ENCODE measurements around the gene RHD.
"Not testable (repeated sequence)": the region's sequence is repeated elsewhere in the genome, so short reads cannot be mapped to it uniquely, and the experiment has no call there.

Gene RHD

GRCh38 chr1:25272238-25272637 is at the start of gene RHD:
RHD (plus strand) TSS chr1:25272509; CDS start chr1:25272548, 39 bp downstream.
- H3K9ac ChIP-seq (ENCODE audit: low read length); H3K9me3 ChIP-seq (ENCODE audit: low read length); H3K4me1 ChIP-seq (ENCODE audit: insufficient read depth, low read length); H3K36me3 ChIP-seq (ENCODE audit: insufficient read depth, low read length); H3K27me3 ChIP-seq (ENCODE audit: control insufficient read depth in 1 of 2, insufficient read depth in 2 of 2, low read length in 2 of 2); H3K4me3 ChIP-seq (ENCODE audit: low read depth in 1 of 2, low read length in 2 of 2); H3K27ac ChIP-seq (ENCODE audit: low read depth, low read length): not testable (repeated sequence)

GRCh38 chr1:25222606-25223005 is 49.7 kb upstream of the RHD start:
- Histone ChIP-seq H3K4me1 (ENCODE audit: insufficient read depth, low read length) (no peaks in the 10 kb centered on the region), H3K9me3 (ENCODE audit: low read length) (no peaks in the 10 kb centered on the region), H3K27ac (ENCODE audit: low read depth, low read length) (no peak overlapping the region), H3K9ac (ENCODE audit: low read length) (no peak overlapping the region), H3K36me3 (ENCODE audit: insufficient read depth, low read length) (peaks cover 51% of the 10 kb centered on the region), H3K27me3 (ENCODE audit: control insufficient read depth in 1 of 2, insufficient read depth in 2 of 2, low read length in 2 of 2) (no peaks in the 10 kb centered on the region), H3K4me3 (ENCODE audit: low read depth in 1 of 2, low read length in 2 of 2) (no peak overlapping the region)

- H3K9me3 ChIP-seq (ENCODE audit: low read length): no peaks in the 10 kb centered on the region
- peaks cover 59% of the 10 kb centered on the region for H3K36me3 ChIP-seq (ENCODE audit: insufficient read depth, low read length)
- H3K4me3 ChIP-seq (ENCODE audit: low read depth in 1 of 2, low read length in 2 of 2): no peak overlapping the region
- no peak overlapping the region for H3K9ac ChIP-seq (ENCODE audit: low read length)
- no peak overlapping the region for H3K27ac ChIP-seq (ENCODE audit: low read depth, low read length)
- H3K4me1 ChIP-seq (ENCODE audit: insufficient read depth, low read length): no peaks in the 10 kb centered on the region
- no peaks in the 10 kb centered on the region for H3K27me3 ChIP-seq (ENCODE audit: control insufficient read depth in 1 of 2, insufficient read depth in 2 of 2, low read length in 2 of 2)
These were observed 48.8 kb upstream of the RHD start for GRCh38 chr1:25223471-25223870.

- Histone ChIP-seq H3K27ac (ENCODE audit: low read depth, low read length) (peak within 1 kb of the TSS; percentile 100), H3K27me3 (ENCODE audit: control insufficient read depth in 1 of 2, insufficient read depth in 2 of 2, low read length in 2 of 2) (no peaks in the 10 kb centered on the region), H3K4me1 (ENCODE audit: insufficient read depth, low read length) (peaks cover 22% of the 10 kb centered on the region), H3K4me3 (ENCODE audit: low read depth in 1 of 2, low read length in 2 of 2) (peak within 1 kb of the TSS; percentile 95 to 96), H3K36me3 (ENCODE audit: insufficient read depth, low read length) (peaks cover 36% of the 10 kb centered on the region), H3K9me3 (ENCODE audit: low read length) (no peaks in the 10 kb centered on the region), H3K9ac (ENCODE audit: low read length) (peak within 1 kb of the TSS; percentile 98)
These were observed 40.1 kb upstream of the RHD start, which contains the start of gene SYF2 for GRCh38 chr1:25232027-25232865. SYF2 (minus strand) TSS chr1:25232502; CDS start chr1:25232467, 35 bp downstream.

- Histone ChIP-seq H3K4me3 (ENCODE audit: low read depth in 1 of 2, low read length in 2 of 2) (peak overlapping the region; percentile 95 to 96), H3K27ac (ENCODE audit: low read depth, low read length) (peak overlapping the region; percentile 100), H3K9me3 (ENCODE audit: low read length) (no peaks in the 10 kb centered on the region), H3K4me1 (ENCODE audit: insufficient read depth, low read length) (peaks cover 22% of the 10 kb centered on the region), H3K9ac (ENCODE audit: low read length) (peak overlapping the region; percentile 98), H3K36me3 (ENCODE audit: insufficient read depth, low read length) (peaks cover 27% of the 10 kb centered on the region), H3K27me3 (ENCODE audit: control insufficient read depth in 1 of 2, insufficient read depth in 2 of 2, low read length in 2 of 2) (no peaks in the 10 kb centered on the region)
These were observed 39.2 kb upstream of the RHD start for GRCh38 chr1:25232866-25233784.

- not testable (repeated sequence) for H3K9ac ChIP-seq (ENCODE audit: low read length); H3K4me3 ChIP-seq (ENCODE audit: low read depth in 1 of 2, low read length in 2 of 2); H3K36me3 ChIP-seq (ENCODE audit: insufficient read depth, low read length); H3K9me3 ChIP-seq (ENCODE audit: low read length); H3K27me3 ChIP-seq (ENCODE audit: control insufficient read depth in 1 of 2, insufficient read depth in 2 of 2, low read length in 2 of 2); H3K27ac ChIP-seq (ENCODE audit: low read depth, low read length)
- peaks cover 21% of the 10 kb centered on the region for H3K4me1 ChIP-seq (ENCODE audit: insufficient read depth, low read length)
These were observed 36.9 kb upstream of the RHD start for GRCh38 chr1:25235411-25235810.

- not testable (repeated sequence) for H3K27ac ChIP-seq (ENCODE audit: low read depth, low read length); H3K4me3 ChIP-seq (ENCODE audit: low read depth in 1 of 2, low read length in 2 of 2); H3K9ac ChIP-seq (ENCODE audit: low read length); H3K36me3 ChIP-seq (ENCODE audit: insufficient read depth, low read length); H3K27me3 ChIP-seq (ENCODE audit: control insufficient read depth in 1 of 2, insufficient read depth in 2 of 2, low read length in 2 of 2); H3K9me3 ChIP-seq (ENCODE audit: low read length)
- H3K4me1 ChIP-seq (ENCODE audit: insufficient read depth, low read length): peaks cover 23% of the 10 kb centered on the region
These were observed 36.0 kb upstream of the RHD start for GRCh38 chr1:25236261-25236660.

GRCh38 chr1:25238046-25238445 is 34.3 kb upstream of the RHD start:
- H3K27me3 ChIP-seq (ENCODE audit: control insufficient read depth in 1 of 2, insufficient read depth in 2 of 2, low read length in 2 of 2): no peaks in the 10 kb centered on the region
- H3K9ac ChIP-seq (ENCODE audit: low read length): no peak overlapping the region
- no peak overlapping the region for H3K27ac ChIP-seq (ENCODE audit: low read depth, low read length)
- H3K4me1 ChIP-seq (ENCODE audit: insufficient read depth, low read length): peaks cover 15% of the 10 kb centered on the region
- H3K9me3 ChIP-seq (ENCODE audit: low read length): no peaks in the 10 kb centered on the region
- peaks cover 9% of the 10 kb centered on the region for H3K36me3 ChIP-seq (ENCODE audit: insufficient read depth, low read length)
- H3K4me3 ChIP-seq (ENCODE audit: low read depth in 1 of 2, low read length in 2 of 2): no peak overlapping the region

GRCh38 chr1:25239681-25240541 is 32.4 kb upstream of the RHD start:
- H3K4me1 ChIP-seq (ENCODE audit: insufficient read depth, low read length): peaks cover 17% of the 10 kb centered on the region
- peaks cover 28% of the 10 kb centered on the region for H3K36me3 ChIP-seq (ENCODE audit: insufficient read depth, low read length)
- H3K27me3 ChIP-seq (ENCODE audit: control insufficient read depth in 1 of 2, insufficient read depth in 2 of 2, low read length in 2 of 2): no peaks in the 10 kb centered on the region
- no peaks in the 10 kb centered on the region for H3K9me3 ChIP-seq (ENCODE audit: low read length)
- peak overlapping the region; percentile 67 for H3K9ac ChIP-seq (ENCODE audit: low read length)
- peak overlapping the region; percentile 96 for H3K27ac ChIP-seq (ENCODE audit: low read depth, low read length)
- peak overlapping the region; percentile 73 to 85 for H3K4me3 ChIP-seq (ENCODE audit: low read depth in 1 of 2, low read length in 2 of 2)

- Histone ChIP-seq H3K4me3 (ENCODE audit: low read depth in 1 of 2, low read length in 2 of 2) (no peak overlapping the region), H3K27ac (ENCODE audit: low read depth, low read length) (no peak overlapping the region), H3K27me3 (ENCODE audit: control insufficient read depth in 1 of 2, insufficient read depth in 2 of 2, low read length in 2 of 2) (no peaks in the 10 kb centered on the region), H3K4me1 (ENCODE audit: insufficient read depth, low read length) (peaks cover 38% of the 10 kb centered on the region), H3K9me3 (ENCODE audit: low read length) (no peaks in the 10 kb centered on the region), H3K9ac (ENCODE audit: low read length) (no peak overlapping the region), H3K36me3 (ENCODE audit: insufficient read depth, low read length) (peaks cover 31% of the 10 kb centered on the region)
These were observed 28.4 kb upstream of the RHD start for GRCh38 chr1:25243907-25244306.

GRCh38 chr1:25245393-25245792 is 26.9 kb upstream of the RHD start:
- Histone ChIP-seq H3K36me3 (ENCODE audit: insufficient read depth, low read length) (peaks cover 31% of the 10 kb centered on the region), H3K4me1 (ENCODE audit: insufficient read depth, low read length) (peaks cover 35% of the 10 kb centered on the region), H3K4me3 (ENCODE audit: low read depth in 1 of 2, low read length in 2 of 2) (peak overlapping the region; percentile 30 to 95), H3K27me3 (ENCODE audit: control insufficient read depth in 1 of 2, insufficient read depth in 2 of 2, low read length in 2 of 2) (no peaks in the 10 kb centered on the region), H3K27ac (ENCODE audit: low read depth, low read length) (no peak overlapping the region), H3K9ac (ENCODE audit: low read length) (no peak overlapping the region), H3K9me3 (ENCODE audit: low read length) (no peaks in the 10 kb centered on the region)

Data from muscle layer of colon (tissue), 2 donors.